Liver (tissue), 3 donors: ENCODE data around the gene STK32C.

Source experiments
- EGR1 ChIP-seq, 2 donors: IDR thresholded peaks; 2 replicates each; pipeline ENCODE4 v1.6.1; 2016 to 2018; ENCODE audit warnings: antibody characterized with exemption in 2 of 2, low read depth in 2 of 2
- GABPA ChIP-seq, 2 donors: IDR thresholded peaks in 1 of 2; conservative IDR thresholded peaks in 1 of 2; 2 replicates each; pipeline ENCODE4 v1.6.1; 2016; ENCODE audit warnings: antibody characterized with exemption in 2 of 2, mild to moderate bottlenecking in 1 of 2, moderate library complexity in 1 of 2
- RAD21 ChIP-seq, 2 donors: IDR thresholded peaks; 2 replicates each; pipeline ENCODE4 v1.6.1; 2016; ENCODE audit warnings: antibody characterized with exemption in 2 of 2, mild to moderate bottlenecking in 2 of 2
- TAF1 ChIP-seq: conservative IDR thresholded peaks from 2 replicates; pipeline ENCODE4 v1.6.1; 2016; ENCODE audit warnings: antibody characterized with exemption, mild to moderate bottlenecking
- YY1 ChIP-seq: IDR thresholded peaks from 2 replicates; pipeline ENCODE4 v1.6.1; 2016; ENCODE audit warnings: antibody characterized with exemption, mild to moderate bottlenecking
- TF ChIP-seq, protein P1 (sequence below): fragments of 150-350 bp; IDR thresholded peaks from 2 replicates; pipeline ENCODE4 v1.5.1; 2017; ENCODE audit warnings: improper control_type of control experiment, low read depth, low read length; ENCODE audit not compliant: missing input control
- TF ChIP-seq, protein P2 (sequence below): IDR thresholded peaks from 2 replicates; pipeline ENCODE4 v1.6.1; 2016; ENCODE audit warnings: antibody characterized with exemption, mild to moderate bottlenecking
- TF ChIP-seq, protein P3 (sequence below): IDR thresholded peaks from 2 replicates; pipeline ENCODE4 v1.6.1; 2016; ENCODE audit warnings: antibody characterized with exemption
- donor health status: healthy.
- donor health status: healthy.

DNA sequence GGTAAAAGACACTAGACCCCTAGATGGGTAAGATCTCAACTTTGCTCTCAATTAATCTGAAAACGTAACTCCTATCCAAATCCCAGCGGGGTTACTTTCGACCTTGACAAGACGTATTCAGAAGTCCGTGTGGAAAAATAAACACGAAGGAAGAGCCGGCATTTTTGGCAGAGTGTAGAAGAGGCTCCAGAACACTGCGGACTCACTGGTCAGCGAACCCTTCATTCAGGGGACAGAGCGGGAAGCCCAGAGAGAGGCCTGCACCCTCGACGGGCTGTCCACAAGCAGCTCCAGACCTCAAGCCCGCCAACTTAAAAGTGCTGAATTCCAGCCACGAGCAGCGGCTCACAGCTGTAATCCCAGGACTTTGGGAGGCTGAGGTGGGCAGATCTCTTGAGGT lies 66.3 kb downstream of the STK32C start:
- TF ChIP-seq, protein P1, sequence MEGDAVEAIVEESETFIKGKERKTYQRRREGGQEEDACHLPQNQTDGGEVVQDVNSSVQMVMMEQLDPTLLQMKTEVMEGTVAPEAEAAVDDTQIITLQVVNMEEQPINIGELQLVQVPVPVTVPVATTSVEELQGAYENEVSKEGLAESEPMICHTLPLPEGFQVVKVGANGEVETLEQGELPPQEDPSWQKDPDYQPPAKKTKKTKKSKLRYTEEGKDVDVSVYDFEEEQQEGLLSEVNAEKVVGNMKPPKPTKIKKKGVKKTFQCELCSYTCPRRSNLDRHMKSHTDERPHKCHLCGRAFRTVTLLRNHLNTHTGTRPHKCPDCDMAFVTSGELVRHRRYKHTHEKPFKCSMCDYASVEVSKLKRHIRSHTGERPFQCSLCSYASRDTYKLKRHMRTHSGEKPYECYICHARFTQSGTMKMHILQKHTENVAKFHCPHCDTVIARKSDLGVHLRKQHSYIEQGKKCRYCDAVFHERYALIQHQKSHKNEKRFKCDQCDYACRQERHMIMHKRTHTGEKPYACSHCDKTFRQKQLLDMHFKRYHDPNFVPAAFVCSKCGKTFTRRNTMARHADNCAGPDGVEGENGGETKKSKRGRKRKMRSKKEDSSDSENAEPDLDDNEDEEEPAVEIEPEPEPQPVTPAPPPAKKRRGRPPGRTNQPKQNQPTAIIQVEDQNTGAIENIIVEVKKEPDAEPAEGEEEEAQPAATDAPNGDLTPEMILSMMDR: no peak
- TF ChIP-seq GABPA (IDR thresholded peaks at IDR 0.05 in 1 of 2, conservative IDR thresholded peaks at IDR 0.05 in 1 of 2): no peak
- TF ChIP-seq RAD21 (IDR thresholded peaks at IDR 0.05): no peak
- no peak for TF ChIP-seq YY1
- TF ChIP-seq, protein P2, sequence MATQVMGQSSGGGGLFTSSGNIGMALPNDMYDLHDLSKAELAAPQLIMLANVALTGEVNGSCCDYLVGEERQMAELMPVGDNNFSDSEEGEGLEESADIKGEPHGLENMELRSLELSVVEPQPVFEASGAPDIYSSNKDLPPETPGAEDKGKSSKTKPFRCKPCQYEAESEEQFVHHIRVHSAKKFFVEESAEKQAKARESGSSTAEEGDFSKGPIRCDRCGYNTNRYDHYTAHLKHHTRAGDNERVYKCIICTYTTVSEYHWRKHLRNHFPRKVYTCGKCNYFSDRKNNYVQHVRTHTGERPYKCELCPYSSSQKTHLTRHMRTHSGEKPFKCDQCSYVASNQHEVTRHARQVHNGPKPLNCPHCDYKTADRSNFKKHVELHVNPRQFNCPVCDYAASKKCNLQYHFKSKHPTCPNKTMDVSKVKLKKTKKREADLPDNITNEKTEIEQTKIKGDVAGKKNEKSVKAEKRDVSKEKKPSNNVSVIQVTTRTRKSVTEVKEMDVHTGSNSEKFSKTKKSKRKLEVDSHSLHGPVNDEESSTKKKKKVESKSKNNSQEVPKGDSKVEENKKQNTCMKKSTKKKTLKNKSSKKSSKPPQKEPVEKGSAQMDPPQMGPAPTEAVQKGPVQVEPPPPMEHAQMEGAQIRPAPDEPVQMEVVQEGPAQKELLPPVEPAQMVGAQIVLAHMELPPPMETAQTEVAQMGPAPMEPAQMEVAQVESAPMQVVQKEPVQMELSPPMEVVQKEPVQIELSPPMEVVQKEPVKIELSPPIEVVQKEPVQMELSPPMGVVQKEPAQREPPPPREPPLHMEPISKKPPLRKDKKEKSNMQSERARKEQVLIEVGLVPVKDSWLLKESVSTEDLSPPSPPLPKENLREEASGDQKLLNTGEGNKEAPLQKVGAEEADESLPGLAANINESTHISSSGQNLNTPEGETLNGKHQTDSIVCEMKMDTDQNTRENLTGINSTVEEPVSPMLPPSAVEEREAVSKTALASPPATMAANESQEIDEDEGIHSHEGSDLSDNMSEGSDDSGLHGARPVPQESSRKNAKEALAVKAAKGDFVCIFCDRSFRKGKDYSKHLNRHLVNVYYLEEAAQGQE: no peak
- TF ChIP-seq TAF1: no peak
- TF ChIP-seq EGR1 (IDR thresholded peaks at IDR 0.05; ENCODE audit: low read depth in 2 of 2): no peak
- TF ChIP-seq, protein P3, sequence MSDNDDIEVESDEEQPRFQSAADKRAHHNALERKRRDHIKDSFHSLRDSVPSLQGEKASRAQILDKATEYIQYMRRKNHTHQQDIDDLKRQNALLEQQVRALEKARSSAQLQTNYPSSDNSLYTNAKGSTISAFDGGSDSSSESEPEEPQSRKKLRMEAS: no peak
